Esophagus squamous epithelium (tissue), 4 donors: ENCODE measurements around the gene SNX19.

Source experiments
- POLR2A ChIP-seq, 4 donors: fragments of 450-650 bp; IDR thresholded peaks; one replicate each; pipeline ENCODE4 v1.6.1; 2017; ENCODE audit warnings: antibody characterized with exemption in 4 of 4, mild to moderate bottlenecking in 4 of 4, moderate library complexity in 3 of 4
- TF ChIP-seq, protein P1 (sequence below), 6 experiments: fragments of 450-650 bp in 4 of 6; fragments of 200-600 bp in 2 of 6; sonication (generic) in 2 of 6; IDR thresholded peaks; one replicate each; pipeline ENCODE4 v1.5.1; 2016 to 2019; ENCODE audit warnings: antibody characterized with exemption in 6 of 6, mild to moderate bottlenecking in 4 of 6, moderate library complexity in 4 of 6

GRCh38 chr11:130874955-130875531 is 41.2 kb downstream of the SNX19 start:
- TF ChIP-seq, protein P1, sequence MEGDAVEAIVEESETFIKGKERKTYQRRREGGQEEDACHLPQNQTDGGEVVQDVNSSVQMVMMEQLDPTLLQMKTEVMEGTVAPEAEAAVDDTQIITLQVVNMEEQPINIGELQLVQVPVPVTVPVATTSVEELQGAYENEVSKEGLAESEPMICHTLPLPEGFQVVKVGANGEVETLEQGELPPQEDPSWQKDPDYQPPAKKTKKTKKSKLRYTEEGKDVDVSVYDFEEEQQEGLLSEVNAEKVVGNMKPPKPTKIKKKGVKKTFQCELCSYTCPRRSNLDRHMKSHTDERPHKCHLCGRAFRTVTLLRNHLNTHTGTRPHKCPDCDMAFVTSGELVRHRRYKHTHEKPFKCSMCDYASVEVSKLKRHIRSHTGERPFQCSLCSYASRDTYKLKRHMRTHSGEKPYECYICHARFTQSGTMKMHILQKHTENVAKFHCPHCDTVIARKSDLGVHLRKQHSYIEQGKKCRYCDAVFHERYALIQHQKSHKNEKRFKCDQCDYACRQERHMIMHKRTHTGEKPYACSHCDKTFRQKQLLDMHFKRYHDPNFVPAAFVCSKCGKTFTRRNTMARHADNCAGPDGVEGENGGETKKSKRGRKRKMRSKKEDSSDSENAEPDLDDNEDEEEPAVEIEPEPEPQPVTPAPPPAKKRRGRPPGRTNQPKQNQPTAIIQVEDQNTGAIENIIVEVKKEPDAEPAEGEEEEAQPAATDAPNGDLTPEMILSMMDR (IDR thresholded peaks at IDR 0.05): no peak
- no peak for TF ChIP-seq POLR2A (IDR thresholded peaks at IDR 0.05)
